Osteoblast (primary cell): Measurements from ENCODE around the gene MCFD2. TPM values are rescaled to one million over a fixed set of nuclear protein-coding genes. Genes with fewer than 3 reads are reported as not detected.

Experiments used
- DNase-seq: peaks from one replicate; pipeline ENCODE4 v3.0.0; 2011; ENCODE audit warnings: low spot score, mixed read lengths; ENCODE audit not compliant: insufficient read length; ENCODE audit errors: missing footprints
- H2AFZ ChIP-seq: 2 replicates; pipeline ENCODE4 v1.6.0; 2011; ENCODE audit warnings: mild to moderate bottlenecking, low read length
- H3K27ac ChIP-seq: 2 replicates; pipeline ENCODE4 v1.5.1; 2011; ENCODE audit warnings: mild to moderate bottlenecking, low read depth, low read length, moderate library complexity
- H3K27me3 ChIP-seq: 2 replicates; pipeline ENCODE4 v1.6.0; 2012; ENCODE audit warnings: mild to moderate bottlenecking, control low read depth, inconsistent platforms, low read length, moderate library complexity; ENCODE audit not compliant: insufficient read depth
- H3K36me3 ChIP-seq: 2 replicates; pipeline ENCODE4 v1.5.1; 2011; ENCODE audit warnings: mild to moderate bottlenecking, low read length, control low read depth, moderate library complexity; ENCODE audit not compliant: insufficient read depth
- H3K4me1 ChIP-seq: 2 replicates; pipeline ENCODE4 v1.5.1; 2011; ENCODE audit warnings: mild to moderate bottlenecking, low read length, control low read depth, moderate library complexity; ENCODE audit not compliant: insufficient read depth
- H3K4me2 ChIP-seq: 2 replicates; pipeline ENCODE4 v1.6.0; 2011; ENCODE audit warnings: mild to moderate bottlenecking, low read length; ENCODE audit not compliant: insufficient read depth
- H3K4me3 ChIP-seq: fragments of 200-600 bp; sonication (generic); 3 replicates; pipeline ENCODE4 v1.5.1; 2012; ENCODE audit warnings: mild to moderate bottlenecking, low read length, inconsistent platforms; ENCODE audit not compliant: insufficient read depth
- H3K79me2 ChIP-seq: 2 replicates; pipeline ENCODE4 v1.6.0; 2012; ENCODE audit warnings: mild to moderate bottlenecking, low read length, control low read depth, inconsistent platforms; ENCODE audit not compliant: insufficient read depth
- H3K9me3 ChIP-seq: 2 replicates; pipeline ENCODE4 v1.5.1; 2011; ENCODE audit warnings: low read depth, low read length, control low read depth
- H4K20me1 ChIP-seq: 2 replicates; pipeline ENCODE4 v1.6.0; 2012; ENCODE audit warnings: mild to moderate bottlenecking, low read length, control low read depth; ENCODE audit not compliant: insufficient read depth
- total RNA-seq: library from RNA; depleted of rRNA; stranded (reverse); fragments of >200 nt; gene quantifications from 2 replicates; pipeline ENCODE4 v1.2.3, GENCODE V29; 2012
- TF ChIP-seq, protein P1 (sequence below): IDR thresholded peaks from 2 replicates; pipeline ENCODE4 v1.5.1; 2011; ENCODE audit warnings: mild to moderate bottlenecking, low read depth, low read length, moderate library complexity; ENCODE audit errors: extremely low read depth

Gene MCFD2
- total RNA-seq, 1 donor: 136 TPM

DNA sequence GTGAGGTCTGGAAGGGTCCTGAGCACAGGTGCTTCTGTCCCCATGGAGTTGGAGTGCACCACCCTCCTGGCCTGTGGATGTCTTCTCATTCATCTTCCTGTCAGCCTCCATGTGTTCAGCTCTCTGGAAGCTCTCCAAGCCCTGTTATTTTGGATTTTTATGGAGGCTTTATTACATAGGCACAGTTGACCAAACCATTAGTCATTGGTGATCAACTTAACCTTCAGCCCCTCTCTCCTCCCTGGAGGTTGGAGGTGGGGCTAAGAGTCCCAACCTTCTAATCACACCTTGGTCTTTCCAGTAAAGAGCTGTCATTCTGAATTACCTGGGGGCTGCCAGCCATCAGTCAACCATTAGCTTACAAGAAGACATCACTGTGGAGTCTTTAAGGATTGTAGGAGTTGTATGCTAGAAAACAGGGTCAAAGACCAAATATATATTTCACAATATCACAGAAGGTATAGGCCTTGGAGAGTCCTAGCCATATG, 7.5 kb upstream of the MCFD2 start:
- Histone ChIP-seq H3K4me2 (no peak overlapping the region), H2AFZ (no peak overlapping the region), H4K20me1 (no peaks in the 10 kb centered on the region), H3K79me2 (peaks cover 5% of the 10 kb centered on the region), H3K27ac (peak overlapping the region; percentile 56), H3K27me3 (no peaks in the 10 kb centered on the region), H3K4me1 (peaks cover 24% of the 10 kb centered on the region), H3K36me3 (no peaks in the 10 kb centered on the region), H3K9me3 (peaks cover 5% of the 10 kb centered on the region), H3K4me3 (no peak overlapping the region)
- peak; percentile 56 for DNase-seq
- TF ChIP-seq, protein P1, sequence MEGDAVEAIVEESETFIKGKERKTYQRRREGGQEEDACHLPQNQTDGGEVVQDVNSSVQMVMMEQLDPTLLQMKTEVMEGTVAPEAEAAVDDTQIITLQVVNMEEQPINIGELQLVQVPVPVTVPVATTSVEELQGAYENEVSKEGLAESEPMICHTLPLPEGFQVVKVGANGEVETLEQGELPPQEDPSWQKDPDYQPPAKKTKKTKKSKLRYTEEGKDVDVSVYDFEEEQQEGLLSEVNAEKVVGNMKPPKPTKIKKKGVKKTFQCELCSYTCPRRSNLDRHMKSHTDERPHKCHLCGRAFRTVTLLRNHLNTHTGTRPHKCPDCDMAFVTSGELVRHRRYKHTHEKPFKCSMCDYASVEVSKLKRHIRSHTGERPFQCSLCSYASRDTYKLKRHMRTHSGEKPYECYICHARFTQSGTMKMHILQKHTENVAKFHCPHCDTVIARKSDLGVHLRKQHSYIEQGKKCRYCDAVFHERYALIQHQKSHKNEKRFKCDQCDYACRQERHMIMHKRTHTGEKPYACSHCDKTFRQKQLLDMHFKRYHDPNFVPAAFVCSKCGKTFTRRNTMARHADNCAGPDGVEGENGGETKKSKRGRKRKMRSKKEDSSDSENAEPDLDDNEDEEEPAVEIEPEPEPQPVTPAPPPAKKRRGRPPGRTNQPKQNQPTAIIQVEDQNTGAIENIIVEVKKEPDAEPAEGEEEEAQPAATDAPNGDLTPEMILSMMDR: no peak

DNA sequence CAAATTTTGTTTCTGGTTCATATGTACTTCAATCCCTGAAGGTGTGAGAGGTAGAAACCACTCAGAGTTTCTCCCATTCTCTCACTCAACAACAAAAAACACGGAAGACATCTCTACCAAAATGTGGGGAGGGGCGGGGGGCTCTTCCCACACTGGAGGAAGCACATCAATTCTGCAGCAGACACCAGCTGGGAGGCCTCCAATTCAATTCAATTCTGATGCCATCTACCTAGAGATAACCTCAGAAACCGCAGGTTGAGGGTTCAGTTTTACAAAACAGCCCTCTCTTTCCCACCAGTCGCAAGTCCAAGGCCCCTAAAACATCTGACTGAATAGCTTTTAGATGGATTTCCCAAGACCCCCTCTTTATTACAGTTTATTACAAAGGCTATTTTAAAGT, 7.0 kb upstream of the MCFD2 start:
- Histone ChIP-seq H4K20me1 (no peaks in the 10 kb centered on the region), H3K4me3 (no peak overlapping the region), H3K79me2 (peaks cover 7% of the 10 kb centered on the region), H2AFZ (no peak overlapping the region), H3K27ac (peak overlapping the region; percentile 56), H3K9me3 (peaks cover 5% of the 10 kb centered on the region), H3K27me3 (no peaks in the 10 kb centered on the region), H3K4me2 (no peak overlapping the region), H3K4me1 (peaks cover 24% of the 10 kb centered on the region), H3K36me3 (no peaks in the 10 kb centered on the region)
- TF ChIP-seq, protein P1: no peak
- DNase-seq: peak; percentile 65

DNA sequence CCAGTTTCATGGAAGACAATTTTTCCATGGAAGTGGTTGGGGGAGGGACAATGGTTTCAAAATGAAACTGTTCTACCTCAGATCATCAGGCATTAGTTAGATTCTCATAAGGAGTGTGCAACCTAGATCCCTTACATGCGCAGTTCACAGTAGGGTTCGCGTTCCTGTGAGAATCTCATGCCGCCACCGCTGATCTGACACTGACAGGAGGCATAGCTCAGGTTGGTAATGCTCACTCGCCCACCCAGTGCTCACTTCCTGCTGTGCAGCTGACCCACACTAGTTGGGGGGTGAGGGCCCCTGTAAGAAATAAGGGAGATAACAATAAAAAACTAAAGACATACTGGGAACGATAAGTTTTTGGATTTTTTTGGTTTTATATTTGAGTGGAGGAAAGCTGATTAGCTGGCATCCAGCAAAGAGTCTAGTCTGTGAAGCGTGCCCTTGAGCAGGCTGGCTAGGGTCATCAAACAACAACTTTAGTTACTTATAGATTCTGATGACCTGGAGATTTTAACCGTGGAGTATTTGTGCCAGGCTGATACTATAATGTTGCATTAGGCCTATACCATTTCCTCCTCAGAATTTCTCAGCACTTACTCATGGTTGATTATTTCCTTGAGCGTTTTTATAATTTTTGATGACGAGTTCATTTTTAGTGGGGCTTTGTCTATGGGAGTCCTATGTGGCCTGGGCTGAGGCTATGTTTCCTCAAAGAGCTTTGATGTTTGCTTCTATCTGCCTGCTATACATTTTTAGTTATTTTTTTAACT, 6.3 kb upstream of the MCFD2 start:
- Histone ChIP-seq H3K9me3 (peaks cover 5% of the 10 kb centered on the region), H3K4me2 (peak overlapping the region; percentile 41), H3K4me1 (peaks cover 24% of the 10 kb centered on the region), H4K20me1 (no peaks in the 10 kb centered on the region), H3K27ac (peak overlapping the region; percentile 56), H3K27me3 (no peaks in the 10 kb centered on the region), H2AFZ (peak overlapping the region; percentile 8), H3K36me3 (no peaks in the 10 kb centered on the region), H3K79me2 (peaks cover 13% of the 10 kb centered on the region), H3K4me3 (no peak overlapping the region)
- peak; percentile 62 for DNase-seq
- TF ChIP-seq, protein P1: no peak

DNA sequence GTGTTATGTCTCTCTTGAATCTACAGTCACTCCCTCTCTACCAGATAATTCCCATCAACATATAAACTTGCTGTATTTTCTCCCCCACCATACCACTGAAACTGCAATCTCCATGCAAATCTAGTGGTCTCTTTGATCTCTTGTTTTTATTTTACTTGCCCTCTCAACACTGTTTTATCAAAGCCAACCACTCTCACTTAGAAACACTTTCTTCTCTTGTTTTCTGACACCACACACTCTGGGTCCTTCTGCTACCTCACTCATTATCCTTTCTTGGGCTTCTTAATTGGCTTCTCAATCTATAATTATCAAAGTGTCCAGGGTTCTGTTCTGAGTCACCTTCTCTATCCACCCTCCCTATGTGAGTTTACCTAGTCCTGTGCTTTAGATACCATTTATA, 2.0 kb upstream of the MCFD2 start:
- TF ChIP-seq, protein P1: no peak

More for the DNA sequence above, 2.0 kb upstream of the MCFD2 start:
- no peaks in the 10 kb centered on the region for H3K36me3 ChIP-seq
- peaks cover 37% of the 10 kb centered on the region for H3K4me1 ChIP-seq
- H3K9me3 ChIP-seq: no peaks in the 10 kb centered on the region
- H3K27me3 ChIP-seq: no peaks in the 10 kb centered on the region
- H4K20me1 ChIP-seq: peaks cover 15% of the 10 kb centered on the region
- H3K79me2 ChIP-seq: peaks cover 53% of the 10 kb centered on the region
- peak overlapping the region; percentile 85 for H3K4me2 ChIP-seq
- H3K27ac ChIP-seq: no peak overlapping the region
- H2AFZ ChIP-seq: no peak overlapping the region
- no peak overlapping the region for H3K4me3 ChIP-seq
- no peak for DNase-seq
